Activated T-cell treated with anti-CD3 and anti-CD28 coated beads, Interleukin-2, amount 50 U/mL, for 48 hours (primary cell): ENCODE data around the gene DUSP10.
A peak's percentile ranks its signal among the peaks of the same experiment; 100 is the strongest.

Experiments used
- DNase-seq, 2 experiments: peaks; one replicate each; pipeline ENCODE4 v3.0.0-alpha.2; 2020

The DUSP10 gene

DNA sequence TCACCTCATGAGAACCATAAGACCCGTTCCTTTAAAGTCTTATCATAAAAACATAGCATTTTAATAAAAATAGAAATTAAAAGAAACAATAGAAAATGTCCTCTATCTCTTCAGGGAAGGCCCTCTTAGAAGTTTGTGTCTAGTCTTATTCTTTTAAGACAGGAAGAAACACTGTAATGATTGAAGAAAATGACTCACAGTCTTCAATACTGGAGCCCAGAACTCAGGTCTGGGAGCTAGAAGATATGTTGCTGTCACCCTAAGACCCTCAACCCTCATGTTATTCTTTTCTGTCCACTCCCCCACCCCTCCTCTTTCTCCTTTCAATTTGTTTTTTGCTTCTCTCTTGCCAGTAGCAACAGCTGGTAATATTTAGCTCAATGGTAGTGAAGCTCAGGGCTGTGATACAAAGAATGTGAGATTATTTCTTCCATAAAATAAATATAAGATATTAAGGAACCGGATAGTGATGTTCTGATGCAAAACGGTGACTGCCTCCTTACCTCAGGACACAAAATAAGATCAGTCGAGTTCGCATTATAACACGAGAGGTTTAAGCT lies 12.0 kb downstream of the DUSP10 start:
- no peak for DNase-seq

DNA sequence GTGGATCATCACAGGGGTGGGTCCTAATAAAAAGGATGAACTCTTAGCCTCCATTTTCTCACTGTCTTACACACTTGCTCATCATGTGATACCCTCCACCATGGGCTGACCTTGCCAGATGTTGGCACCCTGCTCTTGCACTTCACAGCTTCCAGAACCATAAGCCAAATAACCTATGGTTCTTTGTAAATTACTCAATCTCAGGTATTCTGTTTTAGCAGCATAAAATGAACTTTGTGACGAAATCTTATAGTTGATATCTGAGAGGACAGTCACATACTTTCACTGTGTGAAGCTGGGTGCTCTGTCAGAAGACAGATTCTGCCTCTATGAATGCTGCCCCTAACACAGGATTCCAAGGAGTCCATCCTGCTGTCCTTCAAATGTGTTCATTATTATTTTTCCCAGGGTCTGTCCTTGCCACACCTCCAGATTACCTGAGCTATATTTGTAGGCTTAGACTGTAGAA lies 13.8 kb downstream of the DUSP10 start:
- DNase-seq, result no peak

DNA sequence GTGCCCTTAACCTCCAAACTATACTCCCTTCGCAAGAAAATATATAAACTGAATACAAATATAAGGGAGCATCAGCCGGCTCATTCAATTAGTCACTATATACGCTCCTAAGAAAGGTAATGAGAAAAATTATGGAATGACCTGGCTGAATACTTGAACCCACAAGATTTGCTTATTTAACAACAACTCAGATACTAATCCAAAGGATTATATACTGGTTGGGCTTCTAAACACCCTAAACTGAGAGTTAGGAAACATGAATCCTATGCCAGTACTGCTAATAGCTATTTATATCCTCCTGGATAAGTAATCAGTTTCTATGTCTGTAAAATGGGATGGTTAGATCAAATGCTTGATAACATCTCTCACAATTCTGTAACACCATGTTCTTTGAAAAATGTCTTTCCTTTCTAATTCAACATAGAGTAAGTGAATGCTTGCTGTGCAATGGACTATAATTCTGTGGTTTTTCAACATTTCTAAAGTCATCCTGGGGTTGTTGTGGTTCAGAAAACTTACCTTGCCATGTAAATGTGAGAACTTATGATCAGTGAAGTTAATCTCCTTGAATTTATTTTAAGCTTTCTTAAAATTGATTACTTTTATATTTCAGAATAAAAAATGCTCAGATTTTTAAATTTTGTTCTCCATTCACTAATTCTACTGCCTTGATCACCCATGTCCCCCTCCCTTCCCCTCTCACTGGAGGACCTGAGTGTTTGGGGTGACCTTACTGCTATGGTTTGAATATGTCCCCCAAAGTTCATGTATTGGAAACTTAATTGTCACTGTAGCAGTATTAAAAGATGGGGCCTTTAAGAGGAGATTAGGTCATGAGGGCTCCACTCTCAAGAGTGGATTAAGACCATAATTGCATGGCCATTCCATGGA lies 14.5 kb downstream of the DUSP10 start:
- no peak for DNase-seq

DNA sequence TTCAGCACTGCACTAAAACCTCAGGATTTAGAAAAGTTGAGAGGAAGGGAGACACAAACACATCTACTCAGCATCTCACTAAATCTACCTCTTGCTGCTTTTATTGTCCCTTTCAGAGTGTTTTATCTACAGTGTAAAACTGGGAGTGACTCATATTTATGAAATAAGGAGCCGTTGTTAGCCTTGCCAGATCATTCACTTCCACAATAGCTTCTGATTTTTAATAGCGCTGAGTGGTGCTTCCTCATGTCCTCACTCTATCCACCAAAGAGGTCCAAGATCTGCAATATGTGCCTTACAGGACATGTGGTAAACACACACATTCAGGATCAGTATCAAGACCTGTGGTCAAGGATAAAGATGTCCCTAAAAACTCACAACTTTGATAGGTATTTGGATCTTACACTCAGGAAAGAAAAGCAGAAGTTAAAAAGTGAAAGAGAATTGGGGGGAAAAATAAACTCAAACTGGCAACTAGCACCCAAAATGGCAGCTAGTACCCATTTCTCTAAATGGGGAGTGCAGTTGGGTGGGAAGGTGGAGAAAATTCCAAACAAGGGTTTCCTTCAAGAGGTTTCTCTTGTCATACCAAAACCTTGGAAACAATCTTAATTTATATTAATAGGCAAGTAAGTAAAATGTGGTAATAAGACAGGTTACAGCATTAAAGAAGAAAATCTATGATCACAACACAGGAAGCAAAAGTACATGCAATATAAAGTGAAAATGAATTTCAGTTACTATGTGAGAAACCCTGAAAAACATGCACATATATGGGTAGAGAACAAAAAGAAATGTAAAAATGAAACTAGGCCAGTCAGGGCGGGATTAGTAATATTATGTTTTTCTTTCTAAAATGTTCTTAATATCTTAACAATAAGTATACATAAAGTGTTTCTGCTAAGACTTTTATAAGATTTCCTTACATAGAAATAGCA lies 15.9 kb downstream of the DUSP10 start:
- no peak for DNase-seq

DNA sequence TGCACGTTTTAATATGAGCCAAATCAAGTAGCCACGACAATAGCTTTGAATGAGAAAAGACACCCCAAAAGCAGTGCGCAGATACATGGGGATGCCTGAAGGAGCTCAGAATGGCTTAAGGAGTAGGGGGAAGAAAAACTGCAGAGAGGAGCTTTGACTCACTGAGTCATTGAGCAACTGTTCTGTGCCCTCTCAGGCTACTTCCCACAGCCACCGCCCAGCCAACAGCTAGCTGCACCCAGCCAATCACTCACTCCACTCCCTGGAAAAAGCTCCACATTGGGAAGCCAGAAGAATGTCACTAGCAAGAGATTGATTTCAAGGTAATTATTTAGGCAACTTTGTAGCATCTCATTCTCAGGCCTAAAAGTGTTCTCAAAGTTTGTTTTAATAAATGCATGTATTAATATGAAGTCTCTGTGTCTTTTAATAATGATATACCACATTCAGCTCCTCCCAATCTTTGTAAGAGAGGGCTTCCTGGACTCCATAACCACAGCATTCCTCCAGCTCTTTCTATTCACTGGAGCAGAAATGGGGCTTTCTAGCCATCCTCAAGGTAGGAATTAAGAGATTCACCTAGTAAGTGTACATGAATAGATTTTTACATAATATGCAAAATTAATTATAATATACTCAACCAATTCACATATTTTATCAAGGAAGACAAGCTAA lies 16.8 kb downstream of the DUSP10 start:
- DNase-seq, result no peak

DNA sequence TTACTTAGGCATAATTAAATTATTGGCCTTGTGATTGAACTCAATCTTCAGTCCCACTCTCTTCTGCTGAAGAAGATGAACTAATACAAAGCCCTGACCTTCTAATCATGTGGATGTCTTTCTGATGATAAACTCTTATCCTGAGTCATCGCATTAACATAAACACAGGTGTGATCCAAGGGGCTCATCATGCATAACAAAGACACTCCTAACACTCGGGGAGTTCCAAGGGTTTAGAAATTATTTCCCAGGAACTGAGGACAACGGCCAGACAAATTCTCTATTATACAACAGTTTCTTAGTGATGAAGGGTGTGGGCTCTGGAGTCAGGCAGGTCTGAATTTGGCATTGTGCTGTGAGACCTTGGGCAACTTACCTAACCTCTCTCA lies 18.0 kb downstream of the DUSP10 start:
- DNase-seq, result no peak

DNA sequence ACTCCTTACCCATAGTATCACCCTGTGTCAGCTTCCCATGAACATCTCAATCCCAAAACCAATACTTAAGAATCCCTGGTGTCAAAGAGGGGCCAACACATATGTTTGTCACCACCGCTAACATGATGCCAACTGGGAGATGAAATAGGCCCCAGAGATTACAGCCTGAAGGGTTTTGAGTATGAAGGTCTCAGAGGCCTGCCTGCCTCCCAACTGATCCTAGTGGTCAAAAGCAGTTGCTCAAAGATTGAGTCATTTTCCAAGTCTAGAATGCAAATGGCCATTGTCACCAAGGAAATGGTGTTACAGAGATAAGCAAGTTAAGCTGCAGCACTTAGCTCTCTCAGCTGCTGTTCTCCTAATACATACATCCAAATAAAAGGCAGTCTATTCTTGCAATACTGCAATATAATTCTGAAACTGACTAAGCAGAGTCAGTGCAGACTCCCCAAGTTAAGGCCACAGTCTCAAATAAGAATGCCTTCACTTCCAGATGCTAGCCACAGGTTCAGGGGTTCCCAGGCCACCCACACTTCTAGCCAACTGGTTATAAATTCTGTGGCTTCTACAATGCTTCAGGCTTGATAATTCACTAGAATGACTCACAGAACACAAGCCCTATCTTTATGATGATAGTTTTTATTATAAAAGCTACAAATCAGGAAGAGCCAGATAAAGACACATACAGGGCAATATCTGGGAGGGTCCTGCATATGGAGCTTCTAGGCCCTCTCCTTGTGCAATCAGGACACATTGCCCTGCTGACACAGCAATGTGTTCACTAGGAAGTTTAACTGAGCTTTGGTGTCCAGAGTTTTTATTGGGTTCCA lies 18.7 kb downstream of the DUSP10 start:
- DNase-seq, result no peak

DNA sequence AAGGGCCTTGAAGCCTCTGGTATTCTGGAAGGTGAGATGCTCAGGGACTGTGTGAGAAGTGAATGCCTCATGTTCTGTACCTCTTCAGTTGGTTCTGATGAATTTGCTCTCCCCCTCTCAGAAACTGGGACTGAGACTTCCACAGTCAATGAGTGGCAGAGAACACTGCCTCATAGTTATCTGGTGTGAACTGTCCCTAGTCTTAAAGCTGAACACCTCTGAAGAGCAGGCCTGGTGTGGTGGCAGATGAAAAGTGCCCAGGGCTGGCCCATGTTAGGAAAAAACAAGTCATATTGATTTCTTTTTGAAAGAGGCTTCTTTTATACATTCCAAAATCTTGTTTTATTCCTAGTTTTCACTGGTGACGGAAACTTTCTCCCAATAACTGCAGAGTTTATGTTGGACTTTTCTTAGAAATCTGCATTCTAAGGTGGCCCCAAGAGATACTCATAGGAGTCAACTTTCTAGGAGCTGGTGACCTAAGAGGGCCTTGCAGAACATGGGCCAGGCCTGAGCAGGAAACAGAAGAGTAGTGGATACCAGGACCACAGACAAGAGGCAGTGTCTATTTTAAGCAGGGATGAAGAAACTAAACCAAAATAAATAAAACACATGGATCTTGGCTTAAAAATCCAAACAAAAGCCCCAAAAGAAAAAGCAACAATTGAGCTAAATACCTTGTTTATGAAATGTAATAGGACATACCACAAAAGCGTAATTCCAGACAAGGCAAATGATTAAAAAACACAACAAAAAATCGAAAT lies 19.5 kb downstream of the DUSP10 start:
- no peak for DNase-seq

DNA sequence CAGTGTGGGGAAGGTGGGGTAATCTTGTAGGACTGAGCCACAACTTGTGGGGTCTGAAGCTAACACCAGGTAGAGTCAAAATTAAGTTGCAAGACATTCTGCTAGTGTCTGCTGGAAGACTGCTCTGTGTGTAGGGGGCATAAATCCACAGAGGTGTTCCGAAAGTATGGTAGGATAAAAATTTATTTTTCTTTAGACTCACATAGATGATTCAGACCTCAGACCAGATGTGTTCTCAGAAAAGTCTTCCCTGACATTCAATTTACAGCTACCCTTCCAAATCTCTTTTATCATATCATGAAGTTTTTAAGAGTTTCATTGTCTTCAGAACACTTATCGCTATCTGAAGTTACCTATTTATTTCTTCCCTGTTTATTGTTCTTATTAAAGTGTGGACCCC lies 21.3 kb downstream of the DUSP10 start:
- no peak for DNase-seq

DNA sequence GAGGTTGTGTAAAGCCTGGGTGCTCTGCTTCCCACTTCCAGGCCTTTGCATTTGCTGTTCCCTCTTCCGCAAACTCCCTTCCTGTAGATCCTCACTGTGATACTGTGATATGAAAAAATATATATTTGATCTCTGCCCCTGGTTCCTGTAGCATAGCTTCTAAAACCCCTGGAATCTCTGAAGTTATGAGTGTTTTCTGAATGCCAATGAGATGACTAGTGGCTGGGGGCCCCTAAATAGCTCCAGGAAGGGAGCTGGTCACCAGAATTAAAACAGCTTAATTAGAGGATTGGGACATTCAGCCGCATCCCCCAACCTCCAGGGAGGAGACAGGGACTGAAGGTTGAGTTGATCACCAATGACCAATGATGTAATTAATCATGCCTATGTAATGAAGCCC lies 21.9 kb downstream of the DUSP10 start:
- DNase-seq, result no peak

DNA sequence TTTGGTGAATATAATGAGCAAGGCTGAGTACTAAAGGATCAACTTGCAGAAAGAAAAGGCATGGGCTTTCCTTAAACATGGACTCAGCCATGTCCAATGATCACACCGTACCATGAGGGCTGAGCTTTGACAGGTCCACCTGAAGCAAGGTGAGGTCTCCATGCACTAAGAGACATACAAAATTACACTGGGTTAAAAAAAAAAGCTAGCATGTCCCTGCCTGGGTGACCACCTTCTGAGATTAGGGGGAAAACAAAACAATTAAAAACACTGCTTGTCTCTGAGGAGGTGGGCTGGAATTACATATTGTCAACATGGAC lies 22.7 kb downstream of the DUSP10 start:
- no peak for DNase-seq

DNA sequence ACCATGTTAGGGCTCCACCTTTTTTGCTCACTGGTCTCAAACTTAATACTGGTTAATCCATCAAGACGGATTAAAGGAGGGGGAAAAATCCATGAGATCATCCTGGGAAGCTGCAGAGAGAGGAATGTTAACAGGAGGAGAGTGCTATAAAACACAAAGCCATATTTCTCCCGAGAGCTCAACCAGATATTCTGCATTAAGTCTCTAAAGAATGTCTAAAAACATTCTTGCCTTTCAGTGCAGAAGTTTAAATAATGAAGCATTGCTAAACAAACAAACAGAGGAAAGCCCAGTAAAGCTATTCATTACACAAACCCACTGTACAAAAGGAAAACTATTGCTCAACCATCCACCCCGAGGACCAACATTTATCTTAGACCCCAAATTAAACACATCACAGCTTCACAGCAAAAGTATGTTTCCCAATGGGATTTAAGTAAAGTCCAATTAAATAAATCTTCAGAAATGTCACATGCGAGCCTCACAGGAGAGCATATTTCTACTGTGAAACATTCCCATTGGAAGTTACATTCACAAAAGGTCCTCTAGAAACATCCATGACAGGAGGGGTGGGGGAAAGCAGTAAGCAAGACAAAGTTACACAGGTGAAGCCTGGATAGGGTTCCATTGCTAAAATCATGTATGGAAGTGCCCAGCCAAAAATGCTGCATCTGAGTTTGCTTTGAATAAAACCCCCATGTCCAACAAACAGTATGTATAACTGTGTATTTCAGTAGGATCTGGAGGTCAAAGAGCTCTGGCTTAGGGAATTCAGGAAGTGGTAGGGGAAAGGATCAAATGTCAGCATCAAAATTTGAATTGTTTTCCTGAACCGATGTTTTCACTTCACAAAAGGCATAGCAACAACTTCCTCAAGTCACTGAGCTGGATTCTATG lies 23.3 kb downstream of the DUSP10 start:
- no peak for DNase-seq

DNA sequence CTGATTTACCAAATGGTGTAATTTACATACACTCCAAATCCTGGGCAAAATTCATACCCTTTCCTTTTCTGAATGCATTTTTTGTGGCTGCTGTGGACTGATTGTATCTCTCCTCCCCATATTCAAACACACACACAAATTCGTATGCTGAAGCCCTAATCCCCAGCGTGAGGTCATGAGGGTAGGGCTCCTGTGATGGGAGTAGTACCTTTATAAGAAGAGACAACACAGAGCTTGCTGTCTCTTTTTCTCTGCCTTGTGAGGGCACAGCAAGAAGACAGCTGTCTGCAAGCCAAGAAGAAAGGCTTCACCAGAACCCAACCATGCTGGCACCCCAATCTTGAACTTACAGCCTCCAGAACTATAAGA lies 24.4 kb downstream of the DUSP10 start:
- no peak for DNase-seq

DNA sequence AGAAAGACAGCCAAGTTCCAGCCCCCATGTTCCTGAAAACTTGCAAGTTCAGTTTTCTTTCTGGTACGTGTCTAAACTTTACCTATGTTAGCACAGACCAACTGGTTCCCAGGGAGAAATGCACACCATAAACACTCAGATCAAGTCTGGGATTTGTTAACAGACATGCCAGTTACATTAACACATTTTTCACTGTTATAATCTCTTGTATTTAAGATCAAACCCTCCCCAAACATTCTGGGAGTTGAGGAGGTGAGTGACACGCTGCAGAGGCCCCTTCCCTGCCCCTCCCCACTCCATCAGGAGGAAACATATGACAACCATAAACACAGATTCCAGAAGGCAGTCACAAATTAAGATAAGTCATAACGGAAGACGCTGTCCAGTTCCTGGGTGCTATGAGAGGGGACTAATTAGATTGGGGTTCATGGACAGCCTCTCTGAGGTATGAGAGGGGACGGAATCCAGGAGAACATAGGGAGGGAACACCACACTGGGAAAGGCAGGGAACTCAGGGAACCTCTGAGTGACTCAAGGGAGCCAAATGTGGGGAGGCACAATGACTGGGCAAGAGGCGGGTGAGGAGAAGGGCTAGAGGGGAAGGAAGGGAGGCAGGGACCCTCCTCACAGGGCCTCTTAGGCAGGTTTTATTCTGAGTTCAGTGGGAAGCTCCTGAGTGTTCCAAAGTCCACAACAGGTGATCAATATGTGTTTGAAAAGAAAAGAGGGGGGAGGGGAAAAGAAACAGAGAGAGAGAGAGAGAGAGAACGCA lies 25.0 kb downstream of the DUSP10 start:
- DNase-seq, result no peak

DNA sequence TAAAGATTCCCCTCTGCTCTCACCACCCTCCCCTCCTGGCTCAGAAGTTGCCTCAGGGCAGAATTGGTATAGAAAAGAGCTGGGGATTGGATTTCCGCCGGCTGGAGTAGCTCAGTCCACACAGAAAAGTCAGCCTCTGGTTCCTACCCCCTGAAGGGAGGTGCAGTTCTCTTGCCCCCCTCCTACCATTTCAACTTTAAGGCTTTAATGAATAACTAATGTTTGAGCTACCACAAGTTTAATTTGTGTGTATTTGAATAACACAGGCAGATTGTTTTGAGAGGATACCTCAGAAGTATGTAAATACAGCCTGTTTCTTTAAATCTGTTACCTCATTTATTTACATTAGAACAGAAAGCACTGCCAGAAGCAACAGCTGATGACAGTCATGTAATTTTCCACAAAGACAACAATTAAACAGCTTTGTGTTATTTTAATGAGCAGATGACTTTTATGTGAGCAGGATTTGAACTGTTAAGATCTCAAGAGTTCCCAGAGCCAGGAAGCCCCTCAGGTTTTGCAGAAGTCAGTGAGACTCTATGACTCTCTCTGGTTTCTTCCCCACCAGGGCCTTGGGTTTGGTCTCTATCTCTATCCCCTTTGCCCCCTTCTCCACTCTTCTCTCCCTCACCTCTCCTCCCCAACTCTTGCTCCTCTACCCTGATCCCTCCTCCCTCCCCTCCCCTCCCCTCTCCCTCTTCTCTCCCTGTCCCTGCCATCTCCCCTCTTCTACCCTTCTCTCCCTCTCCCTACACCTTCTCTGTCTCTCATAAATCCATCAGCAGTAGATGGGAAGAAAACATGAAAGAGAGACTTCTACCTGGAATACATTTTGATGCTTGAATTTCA lies 26.3 kb downstream of the DUSP10 start:
- no peak for DNase-seq

DNA sequence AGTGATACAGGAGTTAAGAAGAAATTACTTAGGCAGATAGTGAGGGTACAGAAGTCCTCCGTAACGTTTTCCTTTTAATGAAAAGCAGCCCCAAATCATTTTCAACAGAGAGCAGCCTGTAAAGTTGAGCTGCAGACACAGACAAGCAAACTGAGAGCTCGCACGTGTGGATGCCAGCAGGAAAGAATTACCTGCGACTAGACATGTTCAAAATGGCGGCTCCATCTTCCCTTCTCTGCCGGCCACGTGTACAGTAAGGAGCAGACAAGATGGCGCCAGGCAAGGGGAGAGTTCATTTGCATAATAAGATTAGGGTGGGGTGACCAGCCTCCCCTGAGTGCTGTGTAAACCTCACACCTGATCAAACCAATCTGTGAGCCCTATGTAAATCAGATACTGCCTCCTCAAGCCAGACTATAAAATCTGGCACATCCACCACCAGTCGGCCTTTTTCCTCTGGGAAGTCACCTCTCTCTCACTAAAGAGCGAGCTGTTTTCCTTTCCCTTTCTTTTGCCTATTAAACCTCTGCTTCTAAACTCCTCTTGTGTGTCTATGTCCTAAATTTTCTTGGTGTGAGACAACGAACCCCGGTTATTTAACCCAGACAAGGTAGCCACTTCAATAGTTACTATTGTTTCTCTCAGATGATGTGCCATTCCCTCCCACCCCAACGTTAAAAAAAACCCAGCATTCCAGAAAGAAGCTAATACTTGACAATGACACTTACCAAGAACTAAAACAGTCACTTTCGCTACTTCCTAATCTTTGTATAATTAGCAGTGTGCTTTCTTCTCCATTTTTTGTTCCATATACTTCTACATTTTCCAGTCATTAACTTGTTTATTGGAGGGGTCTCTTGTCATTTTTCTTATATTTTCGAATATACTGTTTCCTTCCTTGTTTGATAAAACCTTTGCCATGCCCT lies 27.4 kb downstream of the DUSP10 start:
- DNase-seq, result no peak

DNA sequence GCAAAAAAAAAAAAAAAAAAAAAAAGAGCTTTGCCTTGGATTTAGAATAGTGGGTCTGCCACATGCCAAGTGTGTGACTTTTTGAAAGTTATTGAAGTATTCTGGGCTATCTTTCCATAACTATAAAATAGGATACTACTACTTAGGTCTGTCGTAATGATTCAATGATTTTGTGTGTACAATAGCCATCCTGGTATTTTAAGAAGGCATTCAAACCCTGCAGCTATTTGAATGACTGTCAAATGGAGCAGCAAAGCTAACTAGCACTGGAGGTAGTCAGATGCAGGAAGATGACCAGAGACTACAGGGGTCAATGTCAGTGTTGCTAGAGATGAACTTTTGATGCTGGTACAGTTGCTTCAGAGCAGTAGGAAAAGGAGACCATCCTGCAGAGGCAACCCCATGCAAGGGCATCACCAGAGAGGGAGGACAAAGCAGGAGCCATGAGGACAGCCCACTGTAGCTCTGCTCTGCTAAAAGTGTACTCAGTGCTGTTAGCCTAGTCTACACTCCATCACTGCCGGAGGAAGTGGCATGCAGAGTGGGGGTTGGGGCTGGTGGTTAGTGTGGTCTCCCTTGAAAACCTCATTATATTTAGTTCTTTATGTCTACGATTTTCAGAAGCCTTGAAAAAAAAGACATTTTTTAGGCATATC lies 29.0 kb downstream of the DUSP10 start:
- DNase-seq, result peak; percentile 79 to 82
